AG09319 (cell line): ENCODE measurements around the gene DHODH.

ENCODE experiments used
- DNase-seq: peaks from one replicate; pipeline ENCODE4 v3.0.0-alpha.2; 2010; ENCODE audit warnings: low read depth; ENCODE audit errors: extremely low read depth
- TF ChIP-seq, protein P1 (sequence below): IDR thresholded peaks from 2 replicates; pipeline ENCODE4 v1.5.1; 2011; ENCODE audit warnings: low read depth, mild to moderate bottlenecking, inconsistent platforms, low read length, moderate library complexity

DHODH gene

DNA sequence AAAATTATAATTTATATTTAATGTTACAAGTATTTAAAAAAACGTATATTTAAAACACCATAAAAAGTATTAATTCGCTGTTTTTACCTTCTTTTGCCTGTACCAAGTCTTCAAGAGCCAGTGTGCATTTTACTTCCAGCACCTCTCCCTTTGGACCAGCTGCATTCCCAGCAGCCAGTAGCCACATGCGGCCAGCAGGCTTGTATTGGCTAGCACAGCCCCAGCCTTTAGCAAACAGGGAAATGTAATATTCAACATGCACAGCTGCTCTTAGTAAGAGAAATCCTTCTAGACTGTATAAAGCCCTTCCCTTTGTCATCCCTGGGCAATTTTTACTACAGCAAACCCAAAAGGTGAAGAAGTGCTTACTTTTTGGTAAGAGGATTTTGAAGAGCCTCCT lies 6.6 kb downstream of the DHODH start:
- TF ChIP-seq, protein P1, sequence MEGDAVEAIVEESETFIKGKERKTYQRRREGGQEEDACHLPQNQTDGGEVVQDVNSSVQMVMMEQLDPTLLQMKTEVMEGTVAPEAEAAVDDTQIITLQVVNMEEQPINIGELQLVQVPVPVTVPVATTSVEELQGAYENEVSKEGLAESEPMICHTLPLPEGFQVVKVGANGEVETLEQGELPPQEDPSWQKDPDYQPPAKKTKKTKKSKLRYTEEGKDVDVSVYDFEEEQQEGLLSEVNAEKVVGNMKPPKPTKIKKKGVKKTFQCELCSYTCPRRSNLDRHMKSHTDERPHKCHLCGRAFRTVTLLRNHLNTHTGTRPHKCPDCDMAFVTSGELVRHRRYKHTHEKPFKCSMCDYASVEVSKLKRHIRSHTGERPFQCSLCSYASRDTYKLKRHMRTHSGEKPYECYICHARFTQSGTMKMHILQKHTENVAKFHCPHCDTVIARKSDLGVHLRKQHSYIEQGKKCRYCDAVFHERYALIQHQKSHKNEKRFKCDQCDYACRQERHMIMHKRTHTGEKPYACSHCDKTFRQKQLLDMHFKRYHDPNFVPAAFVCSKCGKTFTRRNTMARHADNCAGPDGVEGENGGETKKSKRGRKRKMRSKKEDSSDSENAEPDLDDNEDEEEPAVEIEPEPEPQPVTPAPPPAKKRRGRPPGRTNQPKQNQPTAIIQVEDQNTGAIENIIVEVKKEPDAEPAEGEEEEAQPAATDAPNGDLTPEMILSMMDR: no peak
- no peak for DNase-seq

DNA sequence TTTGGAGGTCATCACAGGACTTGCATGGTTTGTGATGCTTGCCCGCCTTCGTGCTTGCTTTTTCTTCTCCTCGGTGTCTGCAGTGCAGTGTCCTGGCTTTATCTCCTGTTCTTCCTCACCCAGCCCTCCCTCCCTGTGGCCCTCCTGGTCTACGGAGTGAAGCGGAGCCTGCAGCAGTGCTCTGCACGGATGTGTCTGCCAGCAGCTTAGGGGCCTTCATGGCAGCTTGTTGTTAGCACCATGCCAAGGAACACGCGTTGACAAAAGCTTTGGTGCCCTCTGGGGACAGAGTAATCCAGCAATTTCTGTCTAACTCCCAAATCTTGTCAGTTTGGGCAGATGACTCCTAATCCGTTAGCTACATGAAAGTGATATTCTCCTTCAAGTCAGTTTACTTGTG lies 9.9 kb downstream of the DHODH start:
- DNase-seq: no peak
- TF ChIP-seq, protein P1: no peak

DNA sequence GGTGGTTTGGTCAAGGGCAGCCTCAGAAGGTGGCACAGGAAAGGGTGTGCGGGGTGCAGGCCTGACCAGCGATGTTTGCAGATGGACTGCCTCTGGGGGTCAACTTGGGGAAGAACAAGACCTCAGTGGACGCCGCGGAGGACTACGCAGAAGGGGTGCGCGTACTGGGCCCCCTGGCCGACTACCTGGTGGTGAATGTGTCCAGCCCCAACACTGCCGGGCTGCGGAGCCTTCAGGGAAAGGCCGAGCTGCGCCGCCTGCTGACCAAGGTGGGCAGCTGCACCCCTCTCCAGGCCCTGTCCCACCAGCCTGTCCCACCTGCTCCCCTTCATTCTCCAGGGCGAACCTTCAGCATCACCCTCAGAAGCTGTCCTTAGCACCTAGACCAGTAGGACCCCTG lies 12.5 kb downstream of the DHODH start:
- DNase-seq: no peak
- TF ChIP-seq, protein P1: peak; percentile 6

DNA sequence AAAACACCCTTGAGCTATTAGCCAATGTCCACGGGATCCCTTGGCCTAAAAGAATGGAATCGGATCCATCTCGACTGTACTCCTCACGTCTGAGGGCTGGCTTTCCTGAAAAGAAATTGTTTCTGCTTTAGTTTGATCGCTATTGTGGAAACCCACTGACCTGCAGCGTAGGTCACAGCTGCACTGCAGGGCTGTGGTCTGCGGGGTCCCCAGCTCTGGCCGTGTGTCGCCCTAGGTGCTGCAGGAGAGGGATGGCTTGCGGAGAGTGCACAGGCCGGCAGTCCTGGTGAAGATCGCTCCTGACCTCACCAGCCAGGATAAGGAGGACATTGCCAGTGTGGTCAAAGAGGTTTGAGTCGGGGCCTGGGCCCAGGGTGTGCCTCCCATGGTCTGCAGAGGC lies 13.6 kb downstream of the DHODH start:
- DNase-seq: no peak
- TF ChIP-seq, protein P1: no peak

DNA sequence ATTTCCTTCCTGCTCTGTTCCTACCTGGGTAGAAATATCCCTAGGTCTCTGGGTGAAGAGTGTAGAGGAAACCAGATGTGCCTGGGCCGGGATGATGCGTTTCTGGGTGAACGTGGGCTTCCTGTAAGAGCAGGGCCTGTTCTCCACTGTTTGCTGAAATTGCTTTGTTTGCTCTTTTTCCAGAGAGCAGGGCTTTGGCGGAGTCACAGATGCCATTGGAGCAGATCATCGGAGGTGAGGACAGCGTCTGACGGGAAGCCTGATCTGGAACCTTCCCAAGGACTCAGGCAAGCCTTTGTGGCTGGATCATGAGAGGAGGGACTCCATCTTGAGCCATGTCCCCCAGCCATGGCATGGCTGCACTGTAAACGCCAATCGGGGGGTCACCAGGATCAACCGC lies 15.4 kb downstream of the DHODH start:
- no peak for DNase-seq
- TF ChIP-seq, protein P1: no peak

DNA sequence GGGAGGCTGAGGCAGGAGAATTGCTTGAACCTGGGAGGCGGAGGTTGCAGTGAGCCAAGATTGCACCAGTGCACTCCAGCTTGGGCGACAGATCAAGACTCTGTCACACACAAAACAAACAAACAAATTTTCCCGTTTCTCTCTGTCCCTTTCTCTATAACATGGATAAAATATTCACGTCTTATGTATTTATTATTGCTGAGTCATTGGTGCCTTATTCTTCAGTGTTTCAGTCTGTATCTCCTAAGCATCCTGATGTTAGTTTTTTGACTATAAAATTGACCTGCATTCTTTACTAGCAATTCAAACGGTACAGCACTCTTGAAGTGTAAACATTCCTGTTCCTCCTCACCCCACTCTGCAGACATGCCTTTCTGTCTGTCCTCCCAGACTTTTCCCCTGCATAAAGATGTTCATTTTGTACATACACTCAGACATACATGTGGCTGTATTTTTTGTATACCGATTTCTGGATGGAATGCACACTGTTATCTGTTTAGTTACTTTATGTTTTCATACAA lies 16.4 kb downstream of the DHODH start:
- no peak for DNase-seq
- TF ChIP-seq, protein P1: no peak

DNA sequence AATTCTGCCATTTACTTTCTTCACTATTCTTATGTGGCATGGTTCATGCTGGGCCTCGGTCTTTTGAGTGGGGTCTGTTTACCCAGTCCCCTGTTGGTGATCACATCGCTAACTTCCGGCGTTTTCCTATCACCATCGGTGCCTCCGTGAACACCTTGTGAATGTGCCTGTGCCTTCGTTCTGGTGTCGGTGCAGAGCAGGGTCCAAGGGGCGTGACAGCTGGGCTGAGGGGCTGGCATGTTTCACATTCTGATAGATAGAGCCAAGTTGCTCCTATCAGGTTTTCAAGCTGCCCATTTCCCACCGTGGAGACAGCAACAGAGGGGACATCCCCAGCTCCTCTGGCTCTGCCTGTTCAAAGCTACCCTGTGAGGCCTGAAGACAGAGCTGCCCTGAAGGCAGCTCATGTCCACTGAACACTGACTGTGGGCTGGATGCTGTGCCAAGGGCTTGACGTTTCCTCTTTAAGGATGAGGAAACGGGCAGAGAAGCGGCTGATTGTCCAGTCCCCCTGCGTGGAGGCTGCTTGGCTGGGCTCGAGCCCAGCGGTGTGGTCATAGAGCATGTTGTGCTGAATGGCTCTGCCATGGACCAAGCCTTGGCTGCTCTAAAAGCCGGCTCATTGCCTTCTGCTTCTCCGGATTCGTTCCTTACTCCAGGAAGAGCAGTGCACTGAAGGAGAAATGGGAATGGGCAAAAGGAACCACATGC lies 17.0 kb downstream of the DHODH start:
- DNase-seq: no peak
- TF ChIP-seq, protein P1: no peak
